ENCODE data around the gene CAMK2N2.

The CAMK2N2 gene

GRCh38 chr3:184235381-184236032 is 25.8 kb downstream of the CAMK2N2 start:
- TF ChIP-seq, protein P1, sequence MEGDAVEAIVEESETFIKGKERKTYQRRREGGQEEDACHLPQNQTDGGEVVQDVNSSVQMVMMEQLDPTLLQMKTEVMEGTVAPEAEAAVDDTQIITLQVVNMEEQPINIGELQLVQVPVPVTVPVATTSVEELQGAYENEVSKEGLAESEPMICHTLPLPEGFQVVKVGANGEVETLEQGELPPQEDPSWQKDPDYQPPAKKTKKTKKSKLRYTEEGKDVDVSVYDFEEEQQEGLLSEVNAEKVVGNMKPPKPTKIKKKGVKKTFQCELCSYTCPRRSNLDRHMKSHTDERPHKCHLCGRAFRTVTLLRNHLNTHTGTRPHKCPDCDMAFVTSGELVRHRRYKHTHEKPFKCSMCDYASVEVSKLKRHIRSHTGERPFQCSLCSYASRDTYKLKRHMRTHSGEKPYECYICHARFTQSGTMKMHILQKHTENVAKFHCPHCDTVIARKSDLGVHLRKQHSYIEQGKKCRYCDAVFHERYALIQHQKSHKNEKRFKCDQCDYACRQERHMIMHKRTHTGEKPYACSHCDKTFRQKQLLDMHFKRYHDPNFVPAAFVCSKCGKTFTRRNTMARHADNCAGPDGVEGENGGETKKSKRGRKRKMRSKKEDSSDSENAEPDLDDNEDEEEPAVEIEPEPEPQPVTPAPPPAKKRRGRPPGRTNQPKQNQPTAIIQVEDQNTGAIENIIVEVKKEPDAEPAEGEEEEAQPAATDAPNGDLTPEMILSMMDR (IDR thresholded peaks at IDR 0.05; ENCODE audit: insufficient read depth, low read length, missing control alignments), result no peak
- CTCF ChIA-PET, result interaction anchor here (1.3 to 2.6 kb wide), 2 partner anchors 11 to 15 kb away, joined by 4 to 16 read pairs; partner anchors contain the start of gene EEF1AKMT4
- POLR2A ChIA-PET, result interaction anchor here (1.1 kb wide), 1 partner anchor 25 kb away, joined by 3 read pairs; no protein-coding TSS in a partner anchor
- no peak overlapping the region for H3K4me3 ChIP-seq (ENCODE audit: low read depth, low read length)
- DNase-seq (ENCODE audit: low read depth, low spot score), result no peak

GRCh38 chr3:184234671-184235380 is 26.5 kb downstream of the CAMK2N2 start:
- TF ChIP-seq, protein P1 (IDR thresholded peaks at IDR 0.05; ENCODE audit: insufficient read depth, low read length, missing control alignments), result no peak
- no peak for DNase-seq (ENCODE audit: low read depth, low spot score)
- ChIA-PET CTCF (interaction anchor here (0.7 to 1.3 kb wide), 3 partner anchors 9 to 214 kb away, joined by 3 to 4 read pairs (median 3); no protein-coding TSS in a partner anchor), POLR2A (no interaction called here)
- H3K4me3 ChIP-seq (ENCODE audit: low read depth, low read length), result no peak overlapping the region

DNA sequence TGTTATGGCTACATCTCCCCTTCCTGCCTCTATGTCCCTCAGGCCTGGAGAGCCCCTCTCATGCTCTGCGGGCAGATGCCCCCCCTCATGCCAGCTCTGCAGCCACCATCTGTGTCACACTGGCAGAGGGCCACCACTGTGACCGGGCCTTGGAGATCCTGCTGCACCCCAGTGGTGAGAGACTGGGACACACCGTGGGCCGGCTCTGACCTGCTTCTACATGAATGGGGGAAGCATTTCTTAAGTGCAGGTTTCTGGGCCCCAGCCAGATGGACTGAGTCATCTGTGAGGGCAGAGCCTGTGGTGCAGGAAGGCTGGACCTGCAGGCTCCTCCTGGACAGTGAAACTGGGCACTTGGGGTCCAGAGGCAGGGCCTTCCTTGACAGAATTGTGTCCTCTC is 27.1 kb downstream of the CAMK2N2 start:
- DNase-seq (ENCODE audit: low read depth, low spot score), result peak; percentile 9
- no peak overlapping the region for H3K4me3 ChIP-seq (ENCODE audit: low read depth, low read length)
- CTCF ChIA-PET, result interaction anchor here (0.7 to 1.3 kb wide), 3 partner anchors 9 to 214 kb away, joined by 3 to 4 read pairs (median 3); no protein-coding TSS in a partner anchor
- TF ChIP-seq, protein P1 (IDR thresholded peaks at IDR 0.05; ENCODE audit: insufficient read depth, low read length, missing control alignments), result no peak
- POLR2A ChIA-PET, result no interaction called here

- H3K4me3 ChIP-seq (ENCODE audit: low read depth, low read length), result no peak overlapping the region
- TF ChIP-seq, protein P1 (IDR thresholded peaks at IDR 0.05; ENCODE audit: insufficient read depth, low read length, missing control alignments), result no peak
- ChIA-PET CTCF (interaction anchor here (1.1 to 2.2 kb wide), 5 partner anchors 8 to 21 kb away, joined by 3 to 8 read pairs (median 4); partner anchors contain the start of gene EEF1AKMT4), POLR2A (no interaction called here)
- DNase-seq (ENCODE audit: low read depth, low spot score), result no peak
These were observed 28.1 kb downstream of the CAMK2N2 start for GRCh38 chr3:184233127-184233843.

DNA sequence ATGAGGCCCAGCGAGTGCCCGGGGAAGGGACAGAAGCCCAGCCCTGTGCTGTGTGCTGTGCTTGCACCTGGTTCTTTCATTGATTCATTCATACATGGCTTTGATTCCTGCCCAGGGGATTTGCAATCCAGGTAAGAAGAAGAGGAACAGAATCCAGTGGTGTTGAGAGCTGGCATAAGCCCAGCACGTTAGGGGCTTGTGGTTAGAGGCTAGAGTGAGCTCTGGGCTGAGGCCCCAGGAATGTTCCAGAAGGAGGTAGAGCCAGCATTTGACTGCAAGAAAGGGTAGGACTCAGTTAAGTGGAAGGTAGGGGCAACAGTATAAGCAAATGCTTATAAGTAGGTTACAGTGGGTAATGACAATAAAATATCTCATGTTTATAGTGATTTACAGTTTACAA is 29.7 kb downstream of the CAMK2N2 start:
- H3K4me3 ChIP-seq (ENCODE audit: low read depth, low read length), result no peak overlapping the region
- TF ChIP-seq, protein P1 (IDR thresholded peaks at IDR 0.05; ENCODE audit: insufficient read depth, low read length, missing control alignments), result no peak
- ChIA-PET CTCF (interaction anchor here (0.6 to 2.5 kb wide), 5 partner anchors 9 to 20 kb away, joined by 3 to 8 read pairs (median 4); partner anchors contain the start of gene EEF1AKMT4), POLR2A (no interaction called here)
- DNase-seq (ENCODE audit: low read depth, low spot score), result no peak
